ENCODE data around the gene SLC6A2.
"Not testable (repeated sequence)": the region's sequence is repeated elsewhere in the genome, so short reads cannot be mapped to it uniquely, and the experiment has no call there.

The SLC6A2 gene

GRCh38 chr16:55655897-55656681 lies at the start of gene SLC6A2:
TSS of gene SLC6A2 (plus strand) at chr16:55655988. CDS start at chr16:55656695, 707 bp downstream.
- no peak for FAIRE-seq

GRCh38 chr16:55613613-55614335 lies 42.0 kb upstream of the SLC6A2 start:
- no peak for DNase-seq (ENCODE audit: low spot score)
- FAIRE-seq: no peak

More at GRCh38 chr16:55655897-55656681, at the start of gene SLC6A2:
- no peak for DNase-seq (ENCODE audit: low spot score)

- FAIRE-seq (no peak), DNase-seq (ENCODE audit: low spot score) (no peak)
Measured at GRCh38 chr16:55615071-55615470, 40.7 kb upstream of the SLC6A2 start.

DNA sequence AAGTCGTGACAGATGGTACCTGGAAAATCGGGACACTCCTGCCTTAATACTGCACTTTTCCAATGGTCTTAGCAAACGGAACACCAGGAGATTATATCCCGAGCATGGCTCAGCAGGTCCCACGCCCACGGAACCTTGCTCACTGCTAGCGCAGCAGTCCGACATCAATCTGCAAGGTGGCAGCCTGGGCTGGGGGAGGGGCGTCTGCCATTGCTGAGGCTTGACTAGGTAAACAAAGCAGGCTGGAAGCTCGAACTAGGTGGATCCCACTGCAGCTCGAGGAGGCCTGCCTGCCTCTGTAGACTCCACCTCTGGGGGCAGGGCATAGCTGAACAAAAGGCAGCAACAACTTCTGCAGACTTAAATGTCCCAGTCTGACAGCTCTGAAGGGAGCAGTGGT lies 40.1 kb upstream of the SLC6A2 start:
- FAIRE-seq; DNase-seq (ENCODE audit: low spot score): not testable (repeated sequence)

GRCh38 chr16:55621771-55622170 lies 34.0 kb upstream of the SLC6A2 start:
- DNase-seq (ENCODE audit: low spot score) (no peak), FAIRE-seq (no peak)

- FAIRE-seq (no peak), DNase-seq (ENCODE audit: low spot score) (no peak)
Measured at GRCh38 chr16:55622272-55622671, 33.5 kb upstream of the SLC6A2 start.

GRCh38 chr16:55622930-55623561 lies 32.7 kb upstream of the SLC6A2 start:
- DNase-seq (ENCODE audit: low spot score) (no peak), FAIRE-seq (no peak)

DNA sequence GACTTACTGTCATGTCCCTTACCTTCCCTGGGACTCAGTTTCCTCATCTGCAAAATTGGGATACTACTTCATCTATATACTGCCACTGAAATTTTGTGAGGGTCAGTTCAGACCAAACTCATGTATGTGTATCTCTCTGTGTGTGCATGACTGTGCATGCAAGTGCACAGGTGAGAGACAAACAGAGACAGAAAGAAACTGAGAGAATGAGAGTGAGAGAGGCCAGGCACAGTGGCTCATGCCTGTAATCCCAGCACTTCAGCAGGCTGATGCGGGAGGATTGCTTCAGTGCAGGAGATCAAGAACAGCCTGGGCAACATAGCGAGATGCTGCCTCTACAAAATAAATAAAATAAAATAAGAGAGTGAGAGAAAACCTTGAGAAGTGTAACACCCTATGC lies 32.1 kb upstream of the SLC6A2 start:
- FAIRE-seq (no peak), DNase-seq (ENCODE audit: low spot score) (no peak)

GRCh38 chr16:55624696-55625095 lies 31.1 kb upstream of the SLC6A2 start:
- DNase-seq (ENCODE audit: low spot score): no peak
- FAIRE-seq: no peak

DNA sequence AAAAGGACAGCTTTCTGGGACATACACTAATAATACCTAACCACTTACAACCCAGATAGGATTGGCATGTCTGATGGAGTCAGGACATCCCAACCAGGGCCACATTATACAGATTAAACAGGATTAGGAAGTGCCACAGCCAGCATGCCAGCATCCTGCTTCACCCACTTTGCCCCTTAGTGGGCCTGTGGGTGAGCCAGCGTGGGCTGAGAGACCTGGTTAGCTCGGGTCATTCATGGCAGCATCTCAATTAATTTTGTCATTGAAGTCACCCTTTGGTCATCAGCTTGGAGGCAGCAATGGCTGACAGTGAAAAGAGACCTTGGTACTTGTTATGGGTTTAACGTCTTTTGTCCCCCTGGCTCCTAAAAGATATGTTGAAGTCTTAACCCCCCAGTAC lies 29.9 kb upstream of the SLC6A2 start:
- no peak for DNase-seq (ENCODE audit: low spot score)

GRCh38 chr16:55628306-55628968 lies 27.4 kb upstream of the SLC6A2 start:
- FAIRE-seq (no peak), DNase-seq (ENCODE audit: low spot score) (no peak)

More for the DNA sequence above, 29.9 kb upstream of the SLC6A2 start:
- FAIRE-seq: no peak

GRCh38 chr16:55630774-55631173 lies 25.0 kb upstream of the SLC6A2 start:
- DNase-seq (ENCODE audit: low spot score) (no peak), FAIRE-seq (no peak)

DNA sequence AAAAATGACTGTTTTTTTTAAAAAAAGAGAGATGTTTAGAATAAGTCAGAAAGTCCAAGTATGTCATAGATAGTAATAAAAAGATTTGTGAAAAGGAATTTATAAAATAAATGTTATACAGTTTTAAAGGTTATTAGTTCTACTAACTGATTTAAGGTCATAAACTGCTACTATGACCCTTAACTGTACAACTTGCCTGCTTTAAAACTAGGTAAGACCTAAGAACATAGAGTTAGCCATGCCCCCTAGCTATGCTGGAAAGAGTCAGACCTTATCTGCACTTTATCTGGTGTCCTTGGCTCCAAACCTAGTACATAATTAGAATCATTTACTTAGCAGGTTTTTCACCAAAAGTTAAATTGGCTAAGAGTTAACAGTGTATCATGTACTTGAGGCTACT lies 23.5 kb upstream of the SLC6A2 start:
- DNase-seq (ENCODE audit: low spot score) (no peak), FAIRE-seq (no peak)

DNA sequence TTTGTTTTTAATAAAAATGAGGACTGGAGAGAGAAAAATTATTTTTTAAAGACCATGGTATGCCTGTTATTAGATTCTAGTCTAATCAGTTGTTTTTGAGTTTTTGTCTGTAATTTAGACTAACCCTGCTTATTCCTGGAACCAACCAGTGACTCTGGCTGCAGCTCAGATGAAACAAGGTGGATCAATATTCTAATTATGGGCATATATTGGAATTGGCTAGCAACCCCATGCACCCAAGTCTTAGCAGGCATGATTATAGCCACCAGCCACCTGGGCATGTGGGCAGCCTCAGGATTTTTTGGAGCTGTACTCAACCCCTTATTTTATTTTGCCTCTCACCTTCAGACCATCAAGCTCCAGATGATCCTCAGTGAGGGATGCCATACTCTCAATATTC lies 21.6 kb upstream of the SLC6A2 start:
- FAIRE-seq: no peak
- DNase-seq (ENCODE audit: low spot score): no peak

GRCh38 chr16:55638256-55638655 lies 17.5 kb upstream of the SLC6A2 start:
- no peak for DNase-seq (ENCODE audit: low spot score)
- FAIRE-seq: no peak

DNA sequence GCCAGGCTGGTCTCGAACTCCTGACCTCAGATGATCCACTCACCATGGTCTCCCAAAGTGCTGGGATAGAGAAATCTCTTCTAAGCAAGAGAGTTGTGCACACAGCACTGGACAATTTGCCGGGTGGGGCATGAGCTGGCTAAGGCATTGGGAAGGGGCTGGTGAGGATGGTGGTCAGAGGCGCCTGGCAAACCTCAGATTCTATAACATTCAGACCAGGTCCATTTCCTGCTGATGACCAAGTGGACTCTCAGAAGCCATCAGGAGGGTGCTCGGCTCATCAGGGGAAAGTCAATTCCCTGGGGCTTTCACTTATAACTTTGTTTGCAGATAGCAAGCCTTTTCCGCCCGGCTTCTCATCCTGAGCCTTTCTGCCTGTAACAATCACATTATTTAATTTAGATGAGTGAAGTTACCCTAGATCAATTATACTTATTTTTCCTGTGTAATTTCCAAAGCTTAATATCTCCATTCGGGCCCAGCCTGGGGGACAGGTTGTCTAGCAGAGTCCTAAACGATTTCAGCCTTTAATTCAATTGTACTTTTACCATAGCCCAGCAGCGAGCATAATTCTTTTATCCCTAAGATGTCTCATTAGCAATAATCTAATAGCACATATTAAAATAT lies 15.0 kb upstream of the SLC6A2 start:
- no peak for DNase-seq (ENCODE audit: low spot score)
- no peak for FAIRE-seq

- no peak for DNase-seq (ENCODE audit: low spot score)
- FAIRE-seq: no peak
Measured at GRCh38 chr16:55641430-55642056, 14.2 kb upstream of the SLC6A2 start.

DNA sequence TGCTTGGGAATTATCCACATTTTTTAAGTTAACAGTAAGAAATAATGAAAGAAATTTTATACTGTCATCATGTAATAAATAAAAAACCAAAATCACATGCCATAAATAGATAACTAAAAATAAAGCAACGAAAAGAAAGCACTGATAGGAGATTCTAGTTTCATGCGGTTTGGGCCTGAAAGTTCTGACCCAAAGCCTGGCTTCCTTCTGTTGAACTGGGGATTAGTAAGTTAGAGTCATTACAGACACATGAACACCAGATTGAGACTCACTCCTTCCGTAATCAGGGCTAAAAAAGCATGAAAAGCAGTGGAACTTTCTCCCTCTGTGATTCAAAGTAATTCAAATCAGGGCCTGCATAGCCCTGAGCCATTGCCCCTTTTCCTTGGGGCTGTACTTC lies 13.2 kb upstream of the SLC6A2 start:
- DNase-seq (ENCODE audit: low spot score) (no peak), FAIRE-seq (no peak)

DNA sequence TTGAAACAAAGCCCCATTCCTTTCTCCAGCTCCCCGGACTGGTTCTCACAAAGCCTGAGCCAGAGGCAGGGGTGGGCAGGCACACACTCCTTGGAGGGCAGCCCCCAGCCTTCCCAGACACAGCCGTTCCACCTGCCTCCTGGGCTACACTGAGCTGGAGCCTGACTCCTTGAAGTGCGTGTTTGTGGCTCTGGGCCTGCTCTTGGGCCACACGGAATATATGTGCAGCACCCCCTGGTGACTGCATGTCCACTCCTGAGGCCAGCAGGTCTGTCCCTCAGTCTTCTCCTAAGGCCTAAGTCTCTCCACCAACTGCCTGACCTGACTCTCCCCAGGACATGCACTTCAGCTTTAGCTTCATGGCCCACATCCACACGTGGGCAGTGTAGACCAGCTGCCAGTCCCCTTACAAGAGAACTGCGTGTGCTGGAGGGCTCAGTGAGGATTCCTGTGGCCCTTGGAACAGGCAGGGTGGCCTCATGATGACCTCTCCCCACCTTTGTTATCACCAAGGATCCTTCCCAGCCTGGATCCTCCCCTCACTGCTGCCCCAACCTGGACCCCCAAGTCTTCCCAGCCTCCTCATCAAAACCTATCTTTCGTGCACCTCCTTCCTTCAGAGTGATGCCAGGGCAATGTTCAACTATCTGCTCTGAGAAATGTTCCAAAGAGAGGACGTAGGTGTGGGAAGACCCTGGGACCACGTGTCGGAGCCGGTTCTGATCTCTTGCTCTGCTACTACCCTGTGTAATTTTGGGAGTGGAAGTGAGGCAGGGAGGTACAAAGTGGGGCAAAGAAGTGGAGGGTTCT lies 12.4 kb upstream of the SLC6A2 start:
- no peak for DNase-seq (ENCODE audit: low spot score)

DNA sequence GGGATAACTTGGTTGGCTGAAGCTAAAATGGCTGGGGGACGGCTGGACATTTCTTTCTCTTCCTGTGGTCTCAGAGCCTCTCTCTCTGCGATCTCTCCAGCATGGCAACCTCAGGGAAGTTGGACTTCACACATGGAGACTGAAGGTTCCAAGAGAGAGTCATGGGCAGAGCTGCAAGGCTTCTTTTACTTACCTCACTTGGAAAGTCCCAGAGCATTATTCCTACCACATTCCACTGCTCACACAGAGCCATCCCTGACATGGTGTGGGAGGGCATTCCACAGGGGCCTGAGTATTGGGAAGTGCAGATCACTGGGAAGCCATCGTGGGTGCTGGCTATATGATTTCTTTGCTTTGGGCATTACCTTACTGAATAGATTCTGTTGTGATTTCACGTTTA lies 9.8 kb upstream of the SLC6A2 start:
- DNase-seq (ENCODE audit: low spot score): no peak
- no peak for FAIRE-seq

More for the DNA sequence above, 12.4 kb upstream of the SLC6A2 start:
- no peak for FAIRE-seq
